ENCODE data around the gene MARCHF3. TPM values are rescaled to one million over a fixed set of nuclear protein-coding genes. Genes with fewer than 3 reads are reported as not detected.

The MARCHF3 gene
- polyA plus RNA-seq, 10 donors = 6.6 to 13.8 (median 9.4) TPM

GRCh38 chr5:126984632-126985031, 45.7 kb downstream of the MARCHF3 start:
- no peak for DNase-seq

DNA sequence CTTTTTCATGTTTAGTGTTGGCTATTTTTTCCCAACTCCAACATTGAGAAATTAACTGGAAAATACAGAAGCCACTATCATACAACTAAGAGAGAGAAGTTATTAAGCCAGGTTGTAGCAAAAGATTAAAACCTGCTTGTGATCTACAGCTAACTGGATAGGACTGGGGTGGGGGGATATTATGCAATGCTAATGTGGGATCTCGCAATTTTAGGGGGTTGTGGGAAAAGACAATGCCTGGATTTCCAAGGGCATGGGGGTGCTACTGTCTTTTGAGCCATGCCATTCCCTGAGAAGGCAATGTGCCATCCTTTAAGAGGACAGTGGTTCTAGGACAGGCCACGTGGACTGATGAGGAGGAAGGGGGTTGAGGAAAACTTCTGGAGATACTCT, 46.5 kb downstream of the MARCHF3 start:
- DNase-seq = no peak

- no peak for DNase-seq
Observed at GRCh38 chr5:126982926-126983873, 47.2 kb downstream of the MARCHF3 start.

GRCh38 chr5:126982202-126982601, 48.2 kb downstream of the MARCHF3 start:
- DNase-seq = no peak

- DNase-seq = peak in 1 of 3 donors; percentile 46
Observed at GRCh38 chr5:126981701-126982100, 48.7 kb downstream of the MARCHF3 start.

- no peak for DNase-seq
Observed at GRCh38 chr5:126981222-126981621, 49.1 kb downstream of the MARCHF3 start.

DNA sequence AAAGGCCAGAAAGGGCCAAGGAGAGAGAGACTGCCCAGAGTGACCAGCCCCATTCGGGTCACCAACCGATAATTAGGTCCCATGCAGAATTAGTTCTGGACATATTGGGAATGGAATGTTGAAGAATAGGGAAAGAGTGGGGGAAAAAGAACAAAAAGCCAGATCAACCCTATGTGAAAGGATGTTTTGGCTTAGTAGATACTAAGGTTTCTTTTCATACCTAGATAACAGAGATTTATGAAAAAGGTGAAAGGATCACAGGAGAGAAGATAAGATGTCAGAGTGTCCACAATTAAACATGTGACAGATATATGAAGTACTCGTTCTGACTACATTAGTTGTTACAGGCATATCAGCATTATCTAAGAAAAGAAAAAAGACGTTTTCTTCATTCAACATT, 52.1 kb downstream of the MARCHF3 start:
- no peak for DNase-seq

- no peak for DNase-seq
Observed at GRCh38 chr5:126976520-126977172, 53.7 kb downstream of the MARCHF3 start.

- DNase-seq = no peak
Observed at GRCh38 chr5:126975796-126976195, 54.6 kb downstream of the MARCHF3 start.

- DNase-seq = no peak
Observed at GRCh38 chr5:126973193-126973592, 57.2 kb downstream of the MARCHF3 start.

DNA sequence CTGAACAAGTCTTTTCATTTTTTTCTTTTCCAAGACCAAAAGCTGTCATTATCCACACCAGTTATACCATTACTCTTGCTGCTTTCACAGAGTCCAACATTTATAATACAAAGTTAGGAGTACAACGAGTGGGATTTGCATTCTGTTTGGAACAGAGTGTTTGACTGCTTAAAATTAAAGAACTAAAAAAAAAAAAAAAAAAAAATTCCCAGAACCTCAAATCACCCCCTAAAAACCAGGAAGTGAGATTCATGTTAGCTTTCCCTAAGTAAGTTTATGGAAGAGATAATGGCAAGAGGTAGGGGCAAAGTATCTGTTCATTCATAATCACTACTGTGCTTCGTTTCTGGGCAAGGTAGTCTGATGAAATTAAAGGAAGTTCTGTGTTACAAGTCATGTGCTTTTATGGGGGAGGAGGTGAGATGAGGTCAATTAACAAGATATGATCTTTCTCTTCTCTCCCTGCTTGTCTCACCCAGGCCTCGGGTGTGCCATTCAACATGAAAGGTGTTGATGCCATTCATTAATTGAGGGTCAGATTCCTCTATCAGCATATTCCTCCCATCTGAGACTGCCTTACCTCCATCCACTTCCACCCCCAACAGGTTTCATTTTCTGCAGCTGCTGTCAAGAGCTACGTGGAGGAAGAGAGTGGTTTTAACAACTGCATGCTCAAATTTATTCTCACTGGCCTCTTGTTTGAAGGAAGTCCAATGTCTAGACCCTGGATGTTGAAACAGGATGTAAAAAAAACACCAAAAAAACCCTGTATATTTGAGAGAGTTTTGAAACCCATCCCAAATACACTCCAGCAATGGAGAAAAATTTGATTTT, 58.1 kb downstream of the MARCHF3 start:
- peak in 1 of 3 donors; percentile 42 for DNase-seq

DNA sequence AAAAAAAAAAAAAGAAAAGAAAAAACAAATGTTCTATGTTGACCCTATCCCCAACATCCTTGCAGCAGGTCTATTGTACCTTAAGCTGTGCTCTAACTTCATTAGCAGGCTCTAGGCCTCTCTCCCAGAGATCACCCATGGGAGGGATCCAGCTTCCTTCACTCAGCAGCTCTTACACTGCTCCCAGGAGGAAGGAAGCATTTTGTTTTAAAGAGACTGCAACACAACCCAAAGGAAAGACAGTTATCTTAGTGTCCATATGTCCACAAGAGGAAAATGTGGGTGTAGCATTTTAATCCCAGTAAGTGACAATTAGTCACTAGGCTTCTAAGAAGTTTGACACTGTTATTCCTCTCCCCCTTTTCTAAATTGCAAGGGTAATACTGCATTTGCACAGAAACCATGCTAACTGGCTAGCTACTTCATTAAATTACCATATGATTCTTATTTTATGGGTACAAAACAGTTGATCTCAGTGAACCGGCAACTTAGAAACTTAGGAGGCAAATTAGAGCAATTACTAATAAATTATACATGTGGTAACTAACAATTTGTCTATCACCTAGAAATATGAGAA, 58.8 kb downstream of the MARCHF3 start:
- peak in 1 of 3 donors; percentile 57 for DNase-seq

- peak; percentile 27 to 86 (median 51) for DNase-seq
Observed at GRCh38 chr5:126970517-126971017, 59.8 kb downstream of the MARCHF3 start.

DNA sequence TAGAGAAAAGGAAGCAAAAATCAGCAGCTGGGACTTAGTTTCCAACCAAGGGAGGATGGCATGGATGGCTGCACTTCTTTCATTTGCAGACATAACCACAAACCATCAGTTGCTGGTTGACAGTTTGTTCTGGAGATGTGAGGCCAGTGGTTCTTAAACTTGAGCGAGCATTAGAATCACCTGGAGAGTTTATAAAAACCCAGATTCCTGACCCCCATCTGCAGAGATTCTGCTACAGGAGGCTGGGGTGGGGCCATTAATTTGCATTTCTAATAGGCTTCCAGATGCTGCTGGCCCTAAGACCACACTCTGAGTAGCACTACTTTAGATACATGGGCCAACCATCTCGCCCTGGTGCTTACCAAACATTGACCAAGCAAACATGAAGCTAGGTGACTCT, 60.8 kb downstream of the MARCHF3 start:
- DNase-seq = no peak

DNA sequence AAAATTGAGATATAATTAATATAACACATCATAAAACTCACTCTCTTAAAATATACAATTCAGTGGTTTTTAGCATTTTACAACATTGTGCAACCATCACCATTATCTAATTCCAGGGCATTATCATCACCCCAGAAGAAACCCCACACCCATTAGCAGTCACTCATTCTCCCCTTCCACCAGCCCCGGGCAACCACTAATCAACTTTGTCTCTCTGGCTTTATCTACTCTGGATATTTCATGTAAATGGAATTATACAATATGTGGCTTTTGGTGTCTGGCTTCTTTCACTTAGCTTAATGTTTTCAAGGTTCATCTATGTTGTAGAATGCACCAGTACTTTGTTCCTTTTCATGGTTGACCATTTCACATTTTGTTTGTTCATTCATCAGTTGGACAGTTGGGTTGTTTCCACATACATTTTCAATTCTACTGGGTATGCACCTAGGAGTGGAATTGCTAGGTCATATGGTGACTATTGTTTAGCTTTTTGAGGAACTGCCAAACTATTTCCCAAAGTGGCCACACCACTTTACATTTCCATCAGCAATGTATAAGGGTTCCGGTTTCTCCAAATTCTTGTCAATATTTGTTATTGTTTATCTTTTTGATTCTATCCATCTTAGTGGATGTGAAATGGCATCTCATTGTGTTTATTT, 62.4 kb downstream of the MARCHF3 start:
- DNase-seq = no peak

- no peak for DNase-seq
Observed at GRCh38 chr5:126965487-126965886, 64.9 kb downstream of the MARCHF3 start.

DNA sequence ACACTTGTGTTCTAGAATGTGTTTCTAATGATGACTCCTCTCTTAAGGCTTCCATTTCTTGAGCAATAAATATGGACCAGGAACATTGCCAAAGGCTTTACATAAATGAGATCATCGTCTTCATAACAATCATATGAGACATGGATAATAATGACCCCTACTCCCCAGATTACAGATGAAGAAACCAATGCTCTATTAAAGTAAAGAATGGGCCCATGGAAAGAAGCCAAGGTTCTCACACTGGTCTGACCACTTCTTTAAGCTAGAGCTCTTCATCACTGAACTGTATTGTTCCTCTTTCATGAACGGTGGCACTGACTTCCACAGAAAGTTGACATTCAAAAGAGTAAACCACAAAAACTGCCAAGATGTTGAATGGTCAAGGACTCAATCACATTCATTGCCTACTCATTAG, 65.3 kb downstream of the MARCHF3 start:
- DNase-seq = peak in 1 of 3 donors; percentile 89

- DNase-seq = no peak
Observed at GRCh38 chr5:126963822-126964375, 66.5 kb downstream of the MARCHF3 start.

- DNase-seq = no peak
Observed at GRCh38 chr5:126961702-126962101, 68.7 kb downstream of the MARCHF3 start.

GRCh38 chr5:126961128-126961527, 69.2 kb downstream of the MARCHF3 start:
- DNase-seq = no peak

GRCh38 chr5:126959188-126959587, 71.2 kb downstream of the MARCHF3 start:
- DNase-seq = no peak

Data from muscle of back (tissue), 11 donors.